Body of pancreas (tissue), 4 donors: Measurements from ENCODE around the gene AUNIP. TPM values are rescaled to one million over a fixed set of nuclear protein-coding genes. Genes with fewer than 3 reads are reported as not detected.

Experiments used
- ATAC-seq: fragments of 150-250 bp; one replicate; pipeline ENCODE4 v1.9.1; 2016
- DNase-seq, 4 donors: peaks; one replicate each; pipeline ENCODE4 v3.0.0-alpha.2; 2019
- H3K27ac ChIP-seq, 4 donors: fragments of 200-600 bp; sonication (generic); 1 replicate in 3 of 4; 2 replicates in 1 of 4; pipeline versions ENCODE4 v1.5.1 to v1.6.1; 2016 to 2019; ENCODE audit warnings: mild to moderate bottlenecking in 1 of 4, mixed read lengths in 1 of 4, moderate library complexity in 1 of 4
- H3K27me3 ChIP-seq, 2 donors: fragments of 200-600 bp; sonication (generic); one replicate each; pipeline ENCODE4 v1.6.0; 2016; ENCODE audit warnings: mild to moderate bottlenecking in 1 of 2
- H3K36me3 ChIP-seq, 2 donors: fragments of 200-600 bp; sonication (generic); replicated peaks in 1 of 2; 2 replicates each; pipeline ENCODE4 v1.5.1; 2016; ENCODE audit warnings: low read depth in 2 of 2; ENCODE audit not compliant: insufficient read depth in 1 of 2
- H3K4me1 ChIP-seq: fragments of 200-600 bp; sonication (generic); one replicate; pipeline ENCODE4 v1.6.0; 2016
- H3K4me3 ChIP-seq, 2 donors: fragments of 200-600 bp; sonication (generic); 1 replicate in 1 of 2; 2 replicates in 1 of 2; pipeline ENCODE4 v1.5.1; 2016 to 2019
- H3K9me3 ChIP-seq, 3 donors: fragments of 200-600 bp; sonication (generic); 1 replicate in 2 of 3; 2 replicates in 1 of 3; pipeline ENCODE4 v1.5.1; 2016
- CTCF ChIP-seq, 7 experiments: fragments of 450-650 bp in 4 of 7; fragments of 200-600 bp in 3 of 7; sonication (generic) in 3 of 7; IDR thresholded peaks; one replicate each; pipeline ENCODE4 v1.5.1; 2016 to 2019; ENCODE audit warnings: antibody characterized with exemption in 7 of 7
- POLR2A ChIP-seq, 3 donors: fragments of 450-650 bp; IDR thresholded peaks; one replicate each; pipeline ENCODE4 v1.6.1; 2016; ENCODE audit warnings: antibody characterized with exemption in 3 of 3, mild to moderate bottlenecking in 2 of 3
- WGBS, 2 donors: methylation state at CpG; one replicate each; pipeline ENCODE4 v1.1.5; 2017; 5-methylcytosine and 5-hydroxymethylcytosine counted together
- intact Hi-C: fragments of 100-400 bp; cut with DNase I; formaldehyde crosslinking; loops from one replicate; pipeline ENCODE4 v1.15.1; 2023
- total RNA-seq, 2 donors: library from RNA; depleted of rRNA; stranded (reverse); fragments of >200 nt; gene quantifications; one replicate each; pipeline ENCODE4 v1.1.0, GENCODE V29; 2016

Gene AUNIP
- total RNA-seq, 2 donors from 2014 or later = not detected

DNA sequence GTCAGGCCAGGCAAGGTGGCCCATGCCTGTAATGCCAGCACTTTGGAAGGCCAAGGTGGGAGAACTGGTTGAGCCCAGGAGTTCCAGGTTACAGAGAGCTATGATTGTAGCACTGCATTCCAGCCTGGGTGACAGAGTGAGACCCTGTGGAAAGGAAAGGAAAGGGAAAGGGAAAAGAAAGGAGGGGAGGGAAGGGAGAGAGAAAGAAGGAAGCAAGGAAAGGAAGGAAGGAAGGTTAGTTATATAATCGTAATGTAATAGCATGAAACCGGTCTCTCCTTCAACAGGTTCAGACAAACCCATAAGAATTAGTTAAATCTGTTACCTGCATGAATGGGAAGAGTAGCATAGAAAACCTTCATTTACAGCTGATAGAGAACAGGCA lies 17.4 kb upstream of the AUNIP start:
- H3K4me1 ChIP-seq = peaks cover 76% of the 10 kb centered on the region
- peak overlapping the region in 3 of 4 donors; percentile 81 to 96 (median 90) for H3K27ac ChIP-seq
- WGBS, 2 donors = 65 to 66% methylated on average over 2 of the region's 2 CpGs
- TF ChIP-seq POLR2A (IDR thresholded peaks at IDR 0.05) (no peak), CTCF (IDR thresholded peaks at IDR 0.05) (no peak)
- DNase-seq = no peak
- ATAC-seq = no peak
- intact Hi-C loops = no loop called here
- no peak overlapping the region for H3K4me3 ChIP-seq
- no peaks in the 10 kb centered on the region for H3K36me3 ChIP-seq
- H3K27me3 ChIP-seq = no peaks in the 10 kb centered on the region
- H3K9me3 ChIP-seq = no peaks in the 10 kb centered on the region

DNA sequence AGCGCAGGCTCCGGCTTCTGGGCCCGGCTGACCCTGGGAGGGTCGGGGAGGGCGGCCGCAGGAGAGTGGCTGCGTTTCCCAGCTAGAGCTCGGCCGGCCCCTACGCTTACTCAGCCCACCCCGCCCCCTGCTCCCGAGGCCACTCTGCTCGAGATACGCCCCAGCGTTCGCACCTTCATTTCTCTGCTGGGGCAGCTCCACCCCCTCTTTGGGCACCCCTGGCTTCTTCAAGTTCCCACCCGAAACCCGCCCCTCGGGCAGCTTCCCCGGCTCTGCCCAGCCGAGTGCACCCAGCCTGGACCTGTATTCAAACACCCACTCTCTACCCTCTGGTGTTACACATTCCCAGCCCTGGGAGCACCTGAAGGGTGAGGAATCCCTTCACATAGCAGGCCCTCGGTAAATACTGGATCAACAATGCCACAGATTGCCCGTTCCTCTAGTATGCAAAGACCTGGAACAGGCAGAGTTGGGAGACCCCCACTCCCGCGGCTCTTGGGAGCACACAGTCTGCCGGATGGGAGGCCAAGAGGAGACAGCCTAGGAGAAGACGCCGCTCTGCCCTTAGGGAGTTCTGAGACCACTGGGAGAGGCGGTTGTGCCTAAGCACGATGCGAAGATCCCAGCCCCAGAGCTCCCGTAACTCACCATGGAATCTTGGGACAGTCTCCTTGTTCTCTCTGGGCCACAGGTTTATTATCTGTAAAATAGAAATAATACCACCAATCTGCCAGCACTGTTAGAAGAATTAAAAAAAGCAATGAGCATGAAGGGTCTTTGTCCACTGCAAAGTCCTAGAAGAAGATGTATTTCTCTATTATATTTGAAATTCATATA lies 16.8 kb upstream of the AUNIP start:
- DNase-seq = peak in 3 of 4 donors; percentile 55 to 67 (median 59)
- ATAC-seq = peak; percentile 13
- intact Hi-C loops = no loop called here
- Histone ChIP-seq H3K9me3 (no peaks in the 10 kb centered on the region), H3K4me1 (peaks cover 81% of the 10 kb centered on the region), H3K27me3 (no peaks in the 10 kb centered on the region), H3K36me3 (no peaks in the 10 kb centered on the region), H3K27ac (peak overlapping the region; percentile 81 to 96 (median 87)), H3K4me3 (no peak overlapping the region)
- WGBS, 2 donors = 27 to 33% methylated on average over 17 to 32 of the region's 32 CpGs
- TF ChIP-seq POLR2A (IDR thresholded peaks at IDR 0.05) = no peak
- TF ChIP-seq CTCF (IDR thresholded peaks at IDR 0.05) = no peak

GRCh38 chr1:25875154-25875855 lies 16.0 kb upstream of the AUNIP start, which contains the start of gene PAQR7:
Gene PAQR7 (minus strand): TSS chr1:25875708. CDS start chr1:25863839, 11,869 bp downstream.
- H3K27me3 ChIP-seq = no peaks in the 10 kb centered on the region
- TF ChIP-seq POLR2A (IDR thresholded peaks at IDR 0.05) (peak; percentile 35 to 67 (median 59)), CTCF (IDR thresholded peaks at IDR 0.05) (peak in 1 of 7 experiments; percentile 11)
- WGBS, 2 donors = 0 to 1% methylated on average over 9 to 71 of the region's 75 CpGs
- intact Hi-C loops = no loop called here
- DNase-seq = peak; percentile 85 to 91 (median 86)
- peak; percentile 73 for ATAC-seq
- H3K4me1 ChIP-seq = peaks cover 81% of the 10 kb centered on the region
- H3K27ac ChIP-seq = peak within 1 kb of the TSS; percentile 81 to 96 (median 87)
- H3K9me3 ChIP-seq = no peaks in the 10 kb centered on the region
- H3K36me3 ChIP-seq = no peaks in the 10 kb centered on the region
- H3K4me3 ChIP-seq = peak within 1 kb of the TSS in 1 of 2 donors; percentile 18

DNA sequence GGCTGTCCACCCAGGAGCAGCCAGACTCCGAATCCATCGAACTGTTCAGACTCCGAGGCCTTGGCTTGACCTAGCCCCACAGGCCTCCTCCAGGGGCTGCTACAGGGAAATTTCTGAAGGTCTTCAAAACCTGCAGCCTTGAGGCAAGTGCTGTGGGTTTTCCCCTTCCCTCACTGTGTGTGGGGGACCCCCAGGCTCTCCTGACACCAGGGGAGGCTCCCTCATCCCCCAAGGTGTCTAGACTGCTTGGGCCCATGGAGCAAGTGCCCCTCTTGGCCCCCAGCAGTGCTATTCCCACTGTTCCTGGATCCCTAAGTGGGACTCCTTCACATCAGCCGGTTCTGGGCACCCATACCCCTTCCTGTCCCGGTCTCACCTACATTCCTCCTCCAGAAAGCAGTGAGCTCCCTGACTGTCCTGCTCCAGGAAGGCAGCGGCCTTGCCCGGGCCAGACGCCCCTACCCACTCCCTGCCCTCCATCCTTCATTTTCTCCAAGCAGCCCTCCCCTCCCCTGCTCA lies 15.4 kb upstream of the AUNIP start:
- H3K4me3 ChIP-seq = peak overlapping the region in 1 of 2 donors; percentile 18
- H3K27ac ChIP-seq = peak overlapping the region; percentile 81 to 96 (median 87)
- TF ChIP-seq CTCF (IDR thresholded peaks at IDR 0.05) (no peak), POLR2A (IDR thresholded peaks at IDR 0.05) (no peak)
- WGBS, 2 donors = 17 to 30% methylated on average over 5 to 8 of the region's 8 CpGs
- intact Hi-C loops = no loop called here
- peaks cover 81% of the 10 kb centered on the region for H3K4me1 ChIP-seq
- H3K36me3 ChIP-seq = no peaks in the 10 kb centered on the region
- H3K27me3 ChIP-seq = no peaks in the 10 kb centered on the region
- no peak for DNase-seq
- ATAC-seq = no peak
- H3K9me3 ChIP-seq = no peaks in the 10 kb centered on the region
